Sigmoid colon (tissue), 7 donors: Measurements from ENCODE around the gene ADORA1. TPM values are rescaled to one million over a fixed set of nuclear protein-coding genes. Genes with fewer than 3 reads are reported as not detected.

Experiments
- DNase-seq: peaks from one replicate; pipeline ENCODE4 v3.0.0-alpha.2; 2019
- H3K27ac ChIP-seq, 4 donors: fragments of 200-600 bp; sonication (generic); one replicate each; pipeline ENCODE4 v1.5.1; 2016 to 2019; ENCODE audit warnings: mild to moderate bottlenecking in 1 of 4
- H3K27me3 ChIP-seq, 3 donors: fragments of 200-600 bp; sonication (generic); one replicate each; pipeline ENCODE4 v1.5.1; 2019; ENCODE audit warnings: mild to moderate bottlenecking in 1 of 3
- H3K36me3 ChIP-seq, 4 donors: fragments of 200-600 bp; sonication (generic); one replicate each; pipeline ENCODE4 v1.5.1; 2016 to 2019
- H3K4me1 ChIP-seq, 4 donors: fragments of 200-600 bp; sonication (generic); one replicate each; pipeline ENCODE4 v1.5.1; 2017 to 2019
- H3K4me3 ChIP-seq, 4 donors: fragments of 200-600 bp; sonication (generic); one replicate each; pipeline ENCODE4 v1.5.1; 2017 to 2019; ENCODE audit warnings: mild to moderate bottlenecking in 2 of 4, moderate library complexity in 1 of 4
- H3K9me3 ChIP-seq, 4 donors: fragments of 200-600 bp in 3 of 4; sonication (generic) in 3 of 4; one replicate each; pipeline versions ENCODE4 v1.5.1 to v1.6.1; 2013 to 2019
- EP300 ChIP-seq, 4 donors: sonication (generic); formaldehyde crosslinking; IDR thresholded peaks; one replicate each; pipeline ENCODE4 v1.6.1; 2017; ENCODE audit warnings: antibody characterized with exemption in 4 of 4
- POLR2A ChIP-seq, 2 donors: fragments of 450-650 bp; IDR thresholded peaks; one replicate each; pipeline ENCODE4 v1.6.1; 2016; ENCODE audit warnings: antibody characterized with exemption in 2 of 2, mild to moderate bottlenecking in 2 of 2, moderate library complexity in 2 of 2
- POLR2AphosphoS5 ChIP-seq, 4 donors: sonication (generic); formaldehyde crosslinking; IDR thresholded peaks; one replicate each; pipeline ENCODE4 v1.6.1; 2017; ENCODE audit warnings: antibody characterized with exemption in 4 of 4
- WGBS, 2 donors: extraction: QIAGEN DNeasy Blood & Tissue Kit; methylation state at CpG; one replicate each; pipeline ENCODE4 v1.1.7; 2013; 5-methylcytosine and 5-hydroxymethylcytosine counted together
- intact Hi-C: fragments of 100-400 bp; cut with DNase I; formaldehyde crosslinking; loops from one replicate; pipeline ENCODE4 v1.15.1; 2023
- polyA plus RNA-seq, 3 donors: library from polyadenylated mRNA; stranded (reverse); fragments of 200-250 nt; gene quantifications; one replicate each; pipeline ENCODE4 v1.2.3, GENCODE V29; 2013
- total RNA-seq, 4 donors: library from RNA; depleted of rRNA; stranded (reverse); fragments of >200 nt; gene quantifications; one replicate each; pipeline ENCODE4 v1.1.0, GENCODE V29; 2016
- TF ChIP-seq, protein P1 (sequence below), 4 experiments: fragments of 450-650 bp in 3 of 4; fragments of 200-600 bp in 1 of 4; IDR thresholded peaks; one replicate each; pipeline ENCODE4 v1.5.1; 2016 to 2019; ENCODE audit warnings: antibody characterized with exemption in 4 of 4, mild to moderate bottlenecking in 3 of 4, moderate library complexity in 2 of 4
- donor health status: healthy with polysubstance abuse.
- donor health status: Bipolar disorder and iron deficiency.
- donor health status: healthy.

The ADORA1 gene
- total and polyA plus RNA-seq, 7 donors: 0.33 to 1.3 (median 1.0) TPM; not detected in 3

- no peak for TF ChIP-seq EP300 (IDR thresholded peaks at IDR 0.05)
- no peak for TF ChIP-seq POLR2A (IDR thresholded peaks at IDR 0.05)
- TF ChIP-seq, protein P1, sequence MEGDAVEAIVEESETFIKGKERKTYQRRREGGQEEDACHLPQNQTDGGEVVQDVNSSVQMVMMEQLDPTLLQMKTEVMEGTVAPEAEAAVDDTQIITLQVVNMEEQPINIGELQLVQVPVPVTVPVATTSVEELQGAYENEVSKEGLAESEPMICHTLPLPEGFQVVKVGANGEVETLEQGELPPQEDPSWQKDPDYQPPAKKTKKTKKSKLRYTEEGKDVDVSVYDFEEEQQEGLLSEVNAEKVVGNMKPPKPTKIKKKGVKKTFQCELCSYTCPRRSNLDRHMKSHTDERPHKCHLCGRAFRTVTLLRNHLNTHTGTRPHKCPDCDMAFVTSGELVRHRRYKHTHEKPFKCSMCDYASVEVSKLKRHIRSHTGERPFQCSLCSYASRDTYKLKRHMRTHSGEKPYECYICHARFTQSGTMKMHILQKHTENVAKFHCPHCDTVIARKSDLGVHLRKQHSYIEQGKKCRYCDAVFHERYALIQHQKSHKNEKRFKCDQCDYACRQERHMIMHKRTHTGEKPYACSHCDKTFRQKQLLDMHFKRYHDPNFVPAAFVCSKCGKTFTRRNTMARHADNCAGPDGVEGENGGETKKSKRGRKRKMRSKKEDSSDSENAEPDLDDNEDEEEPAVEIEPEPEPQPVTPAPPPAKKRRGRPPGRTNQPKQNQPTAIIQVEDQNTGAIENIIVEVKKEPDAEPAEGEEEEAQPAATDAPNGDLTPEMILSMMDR (IDR thresholded peaks at IDR 0.05): no peak
- no peak for TF ChIP-seq POLR2AphosphoS5 (IDR thresholded peaks at IDR 0.05)
- no peaks in the 10 kb centered on the region for H3K36me3 ChIP-seq
- H3K4me1 ChIP-seq: no peaks in the 10 kb centered on the region
- H3K27me3 ChIP-seq: no peaks in the 10 kb centered on the region
- intact Hi-C loops: no loop called here
- no peak for DNase-seq
- 88 to 94% methylated on average over 5 of the region's 5 CpGs for WGBS, 2 donors
- H3K27ac ChIP-seq: no peak overlapping the region
- H3K9me3 ChIP-seq: no peaks in the 10 kb centered on the region
- H3K4me3 ChIP-seq: no peak overlapping the region
Measured at GRCh38 chr1:203148127-203148526, 20.6 kb downstream of the ADORA1 start.

DNA sequence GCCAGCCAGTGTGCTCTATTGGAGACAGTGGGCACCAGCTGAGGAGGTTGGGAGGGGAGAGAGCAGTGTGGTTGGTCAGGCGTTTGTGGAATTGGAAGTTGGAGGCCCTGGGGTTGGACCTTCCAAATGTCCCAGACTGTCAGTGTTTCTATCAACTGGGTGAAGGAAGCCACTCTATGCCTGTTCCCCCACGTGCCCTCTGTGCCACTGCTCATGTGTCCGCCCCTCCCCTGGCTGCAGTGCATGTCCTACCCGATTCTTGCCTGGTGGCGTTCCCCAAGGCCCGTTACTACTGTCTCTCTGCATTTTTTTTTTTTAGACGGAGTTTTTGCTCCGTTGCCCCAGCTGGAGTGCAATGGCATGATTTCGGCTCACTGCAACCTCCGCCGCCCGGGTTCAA lies 21.1 kb downstream of the ADORA1 start:
- Histone ChIP-seq H3K27ac (no peak overlapping the region), H3K27me3 (no peaks in the 10 kb centered on the region), H3K4me3 (no peak overlapping the region), H3K9me3 (no peaks in the 10 kb centered on the region), H3K4me1 (no peaks in the 10 kb centered on the region), H3K36me3 (no peaks in the 10 kb centered on the region)
- TF ChIP-seq, protein P1 (IDR thresholded peaks at IDR 0.05): no peak
- TF ChIP-seq POLR2AphosphoS5 (IDR thresholded peaks at IDR 0.05) (no peak), EP300 (IDR thresholded peaks at IDR 0.05) (no peak), POLR2A (IDR thresholded peaks at IDR 0.05) (no peak)
- intact Hi-C loops: no loop called here
- DNase-seq: no peak
- 88 to 92% methylated on average over 12 of the region's 12 CpGs for WGBS, 2 donors

- Histone ChIP-seq H3K36me3 (no peaks in the 10 kb centered on the region), H3K4me3 (no peak overlapping the region), H3K4me1 (no peaks in the 10 kb centered on the region), H3K27me3 (no peaks in the 10 kb centered on the region), H3K9me3 (no peaks in the 10 kb centered on the region), H3K27ac (no peak overlapping the region)
- intact Hi-C loops: no loop called here
- DNase-seq: no peak
- TF ChIP-seq EP300 (IDR thresholded peaks at IDR 0.05) (no peak), POLR2A (IDR thresholded peaks at IDR 0.05) (no peak), POLR2AphosphoS5 (IDR thresholded peaks at IDR 0.05) (no peak)
- TF ChIP-seq, protein P1 (IDR thresholded peaks at IDR 0.05): no peak
- 72 to 79% methylated on average over 7 of the region's 7 CpGs for WGBS, 2 donors
Measured at GRCh38 chr1:203149188-203149840, 21.8 kb downstream of the ADORA1 start.

DNA sequence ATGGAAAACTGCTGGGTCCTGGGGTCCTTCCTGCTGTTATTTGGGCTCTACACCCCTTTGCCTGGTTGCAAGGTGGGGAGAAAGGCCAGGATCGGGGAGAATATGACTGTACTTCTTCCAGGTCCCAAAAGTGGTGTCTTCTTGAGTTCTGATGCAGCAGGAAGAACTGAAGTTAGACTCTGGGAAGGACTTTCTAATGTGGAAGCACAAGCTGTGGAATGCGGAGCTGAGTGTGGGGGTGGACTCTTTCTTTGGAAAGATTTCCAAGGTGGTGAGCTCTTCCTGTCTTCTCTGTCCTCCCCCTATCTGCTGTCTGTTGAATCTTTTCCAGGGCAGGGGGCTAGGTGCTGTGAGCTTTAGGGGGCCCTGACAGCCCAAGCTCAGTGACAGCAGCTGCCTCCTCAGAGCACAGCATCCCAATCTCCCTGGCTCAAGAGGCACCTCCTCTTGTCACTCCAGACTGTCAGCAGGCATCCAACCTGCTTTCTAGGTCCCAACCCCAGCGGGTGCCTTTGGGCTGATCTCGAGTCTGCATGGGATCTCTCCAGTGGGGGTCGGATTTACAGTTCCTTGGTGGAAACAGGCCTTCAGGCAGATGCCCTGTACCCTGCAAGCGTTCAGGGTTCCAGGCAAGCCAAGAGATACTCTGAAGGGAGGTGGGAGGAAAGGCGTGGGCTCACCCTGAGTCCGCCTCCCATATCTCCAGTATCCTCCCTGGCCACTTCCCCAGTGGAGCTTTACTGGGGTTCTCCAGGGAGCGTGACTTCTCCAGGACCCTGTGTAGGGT lies 23.2 kb downstream of the ADORA1 start:
- Histone ChIP-seq H3K36me3 (no peaks in the 10 kb centered on the region), H3K4me1 (no peaks in the 10 kb centered on the region), H3K27me3 (no peaks in the 10 kb centered on the region), H3K4me3 (no peak overlapping the region), H3K27ac (no peak overlapping the region), H3K9me3 (no peaks in the 10 kb centered on the region)
- intact Hi-C loops: no loop called here
- 85 to 89% methylated on average over 9 of the region's 9 CpGs for WGBS, 2 donors
- no peak for DNase-seq
- no peak for TF ChIP-seq EP300 (IDR thresholded peaks at IDR 0.05)
- no peak for TF ChIP-seq POLR2A (IDR thresholded peaks at IDR 0.05)
- TF ChIP-seq, protein P1 (IDR thresholded peaks at IDR 0.05): no peak
- no peak for TF ChIP-seq POLR2AphosphoS5 (IDR thresholded peaks at IDR 0.05)
